ENCODE measurements around the gene IL36RN. TPM values are rescaled to one million over a fixed set of nuclear protein-coding genes. Genes with fewer than 3 reads are reported as not detected.
"Not testable (repeated sequence)": the region's sequence is repeated elsewhere in the genome, so short reads cannot be mapped to it uniquely, and the experiment has no call there.

Gene IL36RN
- polyA plus RNA-seq, 3 donors, result not detected

- no peak for DNase-seq
These were observed 14.4 kb downstream of the IL36RN start for GRCh38 chr2:113073325-113073834.

GRCh38 chr2:113075030-113075429 lies 16.0 kb downstream of the IL36RN start:
- no peak for DNase-seq

GRCh38 chr2:113075600-113075999 lies 16.6 kb downstream of the IL36RN start:
- DNase-seq, result no peak

GRCh38 chr2:113076954-113077669 lies 18.1 kb downstream of the IL36RN start:
- no peak for DNase-seq

- no peak for DNase-seq
These were observed 18.9 kb downstream of the IL36RN start for GRCh38 chr2:113077921-113078320.

GRCh38 chr2:113078350-113078839 lies 19.4 kb downstream of the IL36RN start:
- DNase-seq, result no peak

GRCh38 chr2:113079131-113079530 lies 20.1 kb downstream of the IL36RN start:
- DNase-seq, result no peak

GRCh38 chr2:113080134-113080533 lies 21.1 kb downstream of the IL36RN start:
- DNase-seq, result no peak

- DNase-seq, result no peak
These were observed 22.7 kb downstream of the IL36RN start for GRCh38 chr2:113081488-113082210.

GRCh38 chr2:113083296-113083695 lies 24.3 kb downstream of the IL36RN start:
- no peak for DNase-seq

GRCh38 chr2:113084249-113085000 lies 25.4 kb downstream of the IL36RN start:
- no peak for DNase-seq

- no peak for DNase-seq
These were observed 26.5 kb downstream of the IL36RN start for GRCh38 chr2:113085542-113085941.

GRCh38 chr2:113088213-113088992 lies 29.4 kb downstream of the IL36RN start:
- no peak for DNase-seq

GRCh38 chr2:113089916-113090315 lies 30.9 kb downstream of the IL36RN start:
- no peak for DNase-seq

GRCh38 chr2:113091231-113091896 lies 32.4 kb downstream of the IL36RN start:
- no peak for DNase-seq

GRCh38 chr2:113092864-113093612 lies 34.0 kb downstream of the IL36RN start:
- DNase-seq, result no peak

GRCh38 chr2:113093613-113093977 lies 34.6 kb downstream of the IL36RN start:
- no peak for DNase-seq

- DNase-seq, result not testable (repeated sequence)
These were observed 37.3 kb downstream of the IL36RN start for GRCh38 chr2:113096306-113096705.

GRCh38 chr2:113096842-113097618 lies 38.0 kb downstream of the IL36RN start:
- not testable (repeated sequence) for DNase-seq
